Endothelial cell of umbilical vein (primary cell): ENCODE data around the gene ARHGEF19. TPM values are rescaled to one million over a fixed set of nuclear protein-coding genes. Genes with fewer than 3 reads are reported as not detected.

ENCODE experiments used
- BruUV-seq: library from RNA; stranded (reverse); fragments of 400-500 nt; replicated peaks from 2 replicates; lab custom pipeline; 2021; lab: Mats Ljungman, UMichigan
- CTCF ChIA-PET: fragments of 300-600, 350-600 bp; sonication (Branson Sonifier 250); formaldehyde crosslinking; loops from one replicate; lab custom pipeline; 2021; ENCODE audit warnings: antibody characterized with exemption, inconsistent platforms; lab: Charles Lee
- POLR2A ChIA-PET: fragments of 300-600, 350-600 bp; sonication (Branson Sonifier 250); formaldehyde crosslinking; loops from one replicate; lab custom pipeline; 2021; ENCODE audit warnings: antibody characterized with exemption, inconsistent platforms; lab: Charles Lee
- DNase-seq: peaks from one replicate; pipeline ENCODE4 v3.0.0-alpha.2; 2011; ENCODE audit warnings: low read depth, low spot score
- FAIRE-seq: peaks from 2 replicates; lab custom pipeline; 2011; peaks lifted over from hg19 to GRCh38; lab: Jason Lieb, UNC
- H2AFZ ChIP-seq: 2 replicates; pipeline ENCODE4 v1.6.0; 2012; ENCODE audit warnings: low read depth, low read length, control low read depth, inconsistent platforms
- H3K27ac ChIP-seq: 2 replicates; pipeline ENCODE4 v1.5.1; 2011; ENCODE audit warnings: low read depth, mild to moderate bottlenecking, control low read depth, low read length, moderate library complexity; ENCODE audit not compliant: insufficient read depth
- H3K27me3 ChIP-seq, 2 experiments: 2 replicates each; pipeline versions ENCODE4 v1.6.0 to v1.6.1; 2011; ENCODE audit warnings: low read length in 2 of 2, mixed read lengths in 1 of 2; ENCODE audit not compliant: control insufficient read depth in 2 of 2, insufficient read depth in 2 of 2
- H3K36me3 ChIP-seq, 2 experiments: 2 replicates in 1 of 2; 3 replicates in 1 of 2; pipeline ENCODE4 v1.5.1; 2011; ENCODE audit warnings: low read length in 2 of 2, mild to moderate bottlenecking in 1 of 2, moderate library complexity in 1 of 2; ENCODE audit not compliant: control insufficient read depth in 2 of 2, insufficient read depth in 2 of 2; ENCODE audit errors: extremely low read depth in 1 of 2
- H3K4me1 ChIP-seq: 3 replicates; pipeline ENCODE4 v1.5.1; 2011; ENCODE audit warnings: mild to moderate bottlenecking, low read length; ENCODE audit not compliant: control insufficient read depth, insufficient read depth; ENCODE audit errors: extremely low read depth
- H3K4me2 ChIP-seq: 2 replicates; pipeline ENCODE4 v1.6.1; 2011; ENCODE audit warnings: low read length, control low read depth, mixed read lengths; ENCODE audit not compliant: insufficient read depth
- H3K4me3 ChIP-seq, 3 experiments: fragments of 200-600 bp in 1 of 3; sonication (generic), shearing (Covaris generic) in 1 of 3; replicated peaks in 1 of 3; 2 replicates each; pipeline ENCODE4 v1.5.1; 2011 to 2016; ENCODE audit warnings: control low read depth in 3 of 3, low read length in 3 of 3, mild to moderate bottlenecking in 2 of 3, inconsistent platforms in 1 of 3, low read depth in 1 of 3, moderate library complexity in 1 of 3; ENCODE audit not compliant: insufficient read depth in 1 of 3
- H3K79me2 ChIP-seq: 2 replicates; pipeline ENCODE4 v1.6.0; 2012; ENCODE audit warnings: low read length, inconsistent platforms; ENCODE audit not compliant: control insufficient read depth, insufficient read depth
- H3K9ac ChIP-seq: replicated peaks from 2 replicates; pipeline ENCODE3; 2011; ENCODE audit warnings: low read length, control low read depth; ENCODE audit not compliant: insufficient read depth; ENCODE audit errors: extremely low read depth
- H3K9me1 ChIP-seq: replicated peaks from 3 replicates; pipeline ENCODE4 v1.6.0; 2011; ENCODE audit warnings: mild to moderate bottlenecking, low read length; ENCODE audit not compliant: control insufficient read depth, insufficient read depth; ENCODE audit errors: extremely low read depth
- H3K9me3 ChIP-seq: replicated peaks from 2 replicates; pipeline ENCODE4 v1.5.1; 2012; ENCODE audit warnings: low read length, inconsistent platforms; ENCODE audit not compliant: control insufficient read depth, insufficient read depth
- H4K20me1 ChIP-seq: replicated peaks from 2 replicates; pipeline ENCODE3; 2011; ENCODE audit warnings: mild to moderate bottlenecking, low read length; ENCODE audit not compliant: control insufficient read depth, insufficient read depth; ENCODE audit errors: extremely low read depth
- CTCF ChIP-seq, 2 donors: IDR thresholded peaks; 1 replicate in 1 of 2; 2 replicates in 1 of 2; pipeline ENCODE4 v1.5.1; 2011; ENCODE audit warnings: low read length in 2 of 2, mild to moderate bottlenecking in 2 of 2, moderate library complexity in 2 of 2, control low read depth in 1 of 2, inconsistent platforms in 1 of 2, low read depth in 1 of 2; ENCODE audit not compliant: insufficient read depth in 1 of 2; ENCODE audit errors: extremely low read depth in 1 of 2
- EZH2 ChIP-seq: IDR thresholded peaks from 2 replicates; pipeline ENCODE4 v1.6.1; 2012; ENCODE audit warnings: borderline replicate concordance, low read depth, mild to moderate bottlenecking, moderate library complexity, low read length, inconsistent platforms; ENCODE audit not compliant: severe bottlenecking
- FOS ChIP-seq: IDR thresholded peaks from 2 replicates; pipeline ENCODE4 v1.6.1; 2011; ENCODE audit warnings: mild to moderate bottlenecking, low read length, moderate library complexity, borderline replicate concordance; ENCODE audit not compliant: insufficient read depth
- GATA2 ChIP-seq: IDR thresholded peaks from 2 replicates; pipeline ENCODE4 v1.7.0; 2011; ENCODE audit warnings: low read depth, mild to moderate bottlenecking, moderate library complexity, mixed read lengths, low read length; ENCODE audit not compliant: insufficient read length, insufficient read depth
- JUN ChIP-seq: IDR thresholded peaks from 2 replicates; pipeline ENCODE4 v1.6.1; 2011; ENCODE audit warnings: borderline replicate concordance, low read depth; ENCODE audit not compliant: insufficient read length, insufficient read depth
- MAX ChIP-seq: IDR thresholded peaks from 2 replicates; pipeline ENCODE4 v1.6.1; 2011; ENCODE audit not compliant: insufficient read depth, insufficient read length
- MYC ChIP-seq: IDR thresholded peaks from one replicate; pipeline ENCODE4 v1.6.1; 2011; ENCODE audit warnings: mild to moderate bottlenecking, low read depth, low read length
- POLR2A ChIP-seq: IDR thresholded peaks from 2 replicates; pipeline ENCODE4 v1.6.1; 2012; ENCODE audit warnings: low read depth, mild to moderate bottlenecking, control low read depth, low read length
- POLR2AphosphoS5 ChIP-seq: IDR thresholded peaks from 2 replicates; pipeline ENCODE4 v1.6.1; 2012; ENCODE audit warnings: low read depth, mild to moderate bottlenecking, control low read depth, low read length, moderate library complexity; ENCODE audit not compliant: insufficient read depth
- dilution Hi-C: fragments of 300-500 bp; cut with MboI; formaldehyde crosslinking; loops from one replicate; pipeline ENCODE4 v1.15.0; 2019; ENCODE audit warnings: low sequenced_read_pairs; ENCODE audit not compliant: extremely low pct_ligation_motif_present
- intact Hi-C: fragments of 100-400 bp; cut with micrococcal nuclease; formaldehyde crosslinking; loops from one replicate; pipeline ENCODE4 v1.10.0; 2022
- polyA plus RNA-seq, 4 experiments: library from polyadenylated mRNA; depleted of rRNA in 3 of 4; stranded (reverse) in 3 of 4; unstranded in 1 of 4; fragments of >200 nt; gene quantifications; 2 replicates each; pipeline versions ENCODE4 v1.2.1 to v1.2.3, GENCODE V29; 2011 to 2012; ENCODE audit warnings: missing spikeins in 1 of 4
- total RNA-seq: library from RNA; stranded (reverse); gene quantifications from 2 replicates; pipeline ENCODE4 v1.2.3, GENCODE V29; 2021

Gene ARHGEF19
- total and polyA plus RNA-seq, 2 donors (not counting 3 experiments of a cell fraction or from before 2014, with no cell fraction given), result 6.2 to 8.0 TPM

- H3K27me3 ChIP-seq, result no peaks in the 10 kb centered on the region
- dilution Hi-C loops (no loop called here), intact Hi-C loops (no loop called here)
- DNase-seq (no peak), FAIRE-seq (no peak)
- no peaks in the 10 kb centered on the region for H3K9me1 ChIP-seq
- H2AFZ ChIP-seq, result peak overlapping the region; percentile 7
- no peak overlapping the region for H3K27ac ChIP-seq
- H3K4me2 ChIP-seq, result no peak overlapping the region
- ChIA-PET POLR2A (no interaction called here), CTCF (interaction anchor here (0.8 to 16.2 kb wide), 2 partner anchors 24 to 98 kb away, joined by 3 to 353 read pairs; no protein-coding TSS in a partner anchor)
- no peaks in the 10 kb centered on the region for H4K20me1 ChIP-seq
- BruUV-seq, result no TSS peak
- H3K4me1 ChIP-seq, result peaks cover 48% of the 10 kb centered on the region
- H3K79me2 ChIP-seq, result peaks cover 3% of the 10 kb centered on the region
- no peak overlapping the region for H3K4me3 ChIP-seq
- no peak for TF ChIP-seq JUN
- no peaks in the 10 kb centered on the region for H3K9me3 ChIP-seq
- H3K36me3 ChIP-seq, result no peaks in the 10 kb centered on the region
- no peak overlapping the region for H3K9ac ChIP-seq
These were observed 33.6 kb downstream of the ARHGEF19 start for GRCh38 chr1:16178596-16179497.

- H3K4me1 ChIP-seq, result peaks cover 55% of the 10 kb centered on the region
- dilution Hi-C loops (no loop called here), intact Hi-C loops (no loop called here)
- H4K20me1 ChIP-seq, result no peaks in the 10 kb centered on the region
- no peak for TF ChIP-seq MAX
- TF ChIP-seq POLR2A, result no peak
- no peak for TF ChIP-seq POLR2AphosphoS5
- TF ChIP-seq MYC, result no peak
- no peak for TF ChIP-seq FOS
- TF ChIP-seq JUN, result no peak
- no peak for TF ChIP-seq EZH2
- TF ChIP-seq GATA2, result no peak
- TF ChIP-seq CTCF (IDR thresholded peaks at IDR 0.05; ENCODE audit: extremely low read depth in 1 of 2, insufficient read depth in 1 of 2, low read depth in 1 of 2, low read length in 2 of 2), result no peak
- H3K36me3 ChIP-seq, result no peaks in the 10 kb centered on the region
- DNase-seq (no peak), FAIRE-seq (no peak)
- BruUV-seq, result no TSS peak
- ChIA-PET POLR2A (no interaction called here), CTCF (no interaction called here)
- no peak overlapping the region for H3K4me2 ChIP-seq
- peaks cover 3% of the 10 kb centered on the region for H3K79me2 ChIP-seq
- no peak overlapping the region for H3K4me3 ChIP-seq
- H3K27me3 ChIP-seq, result no peaks in the 10 kb centered on the region
- H2AFZ ChIP-seq, result no peak overlapping the region
- H3K9ac ChIP-seq, result no peak overlapping the region
- no peaks in the 10 kb centered on the region for H3K9me1 ChIP-seq
- H3K27ac ChIP-seq, result no peak overlapping the region
- no peaks in the 10 kb centered on the region for H3K9me3 ChIP-seq
These were observed 35.1 kb downstream of the ARHGEF19 start for GRCh38 chr1:16177306-16177705.
